Activated gamma-delta T cell treated with Interleukin-2 at 50 U/mL for 16 hours (primary cell): ENCODE data around the gene LRRC4B.
"Not testable (repeated sequence)": the region's sequence is repeated elsewhere in the genome, so short reads cannot be mapped to it uniquely, and the experiment has no call there.

Experiments
- DNase-seq: peaks from one replicate; pipeline ENCODE4 v3.0.0-alpha.2; 2020

LRRC4B gene

GRCh38 chr19:50482271-50482855 is 85.9 kb downstream of the LRRC4B start:
- DNase-seq, result no peak

GRCh38 chr19:50481351-50482149 is 86.7 kb downstream of the LRRC4B start:
- no peak for DNase-seq

GRCh38 chr19:50480281-50481111 is 87.7 kb downstream of the LRRC4B start:
- DNase-seq, result no peak

GRCh38 chr19:50479761-50480251 is 88.4 kb downstream of the LRRC4B start:
- no peak for DNase-seq

GRCh38 chr19:50478901-50479715 is 89.1 kb downstream of the LRRC4B start:
- DNase-seq, result no peak

GRCh38 chr19:50477751-50478515 is 90.3 kb downstream of the LRRC4B start:
- no peak for DNase-seq

- no peak for DNase-seq
These were observed 91.4 kb downstream of the LRRC4B start for GRCh38 chr19:50476907-50477238.

GRCh38 chr19:50476224-50476906 is 91.9 kb downstream of the LRRC4B start, which contains the start of the genes EMC10 and GARIN5A:
Gene EMC10 (plus strand): TSS chr19:50476507. CDS start chr19:50476545, 38 bp downstream.
Gene GARIN5A (minus strand): TSS chr19:50476848. CDS start chr19:50476388, 460 bp downstream.
- DNase-seq, result peak; percentile 85

- DNase-seq, result no peak
These were observed 92.5 kb downstream of the LRRC4B start for GRCh38 chr19:50475736-50476223.

- DNase-seq, result no peak
These were observed 93.1 kb downstream of the LRRC4B start for GRCh38 chr19:50475101-50475568.

GRCh38 chr19:50473336-50473735 is 94.9 kb downstream of the LRRC4B start:
- not testable (repeated sequence) for DNase-seq

GRCh38 chr19:50468818-50469217 is 99.4 kb downstream of the LRRC4B start:
- DNase-seq, result no peak

- no peak for DNase-seq
These were observed 100.7 kb downstream of the LRRC4B start for GRCh38 chr19:50467566-50467965.
